Measurements from ENCODE around the gene CNGB1. TPM values are rescaled to one million over a fixed set of nuclear protein-coding genes. Genes with fewer than 3 reads are reported as not detected.

Gene CNGB1
- polyA plus RNA-seq, 1 experiment: not detected

DNA sequence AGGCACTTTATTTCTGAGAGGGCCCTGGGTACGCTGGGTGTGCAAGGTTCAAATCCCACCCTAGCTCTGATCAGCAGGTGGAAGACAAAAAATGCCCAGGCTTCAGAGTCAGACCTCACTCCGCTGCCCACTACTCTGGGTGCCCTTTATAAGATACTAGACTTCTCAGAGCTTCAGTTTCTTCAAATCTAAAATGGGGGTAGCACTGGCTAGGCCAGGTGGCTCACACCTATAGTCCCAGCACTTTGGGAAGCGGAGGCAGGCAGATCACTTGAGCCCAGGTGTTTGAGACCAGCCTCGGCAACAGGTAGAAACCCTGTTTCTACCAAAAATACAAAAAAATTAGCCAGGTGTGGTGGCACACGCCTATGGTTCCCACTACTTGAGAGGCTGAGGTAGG, 32.0 kb upstream of the CNGB1 start:
- CTCF ChIA-PET: interaction anchor here (5.3 to 6.5 kb wide), 2 partner anchors 97 to 103 kb away, joined by 57 to 63 read pairs; no protein-coding TSS in a partner anchor
- TF ChIP-seq CTCF (IDR thresholded peaks at IDR 0.05; ENCODE audit: insufficient read depth, low read depth, low read length): no peak
- Histone ChIP-seq H3K36me3 (ENCODE audit: control insufficient read depth, insufficient read depth, low read length) (peaks cover 2% of the 10 kb centered on the region), H3K4me3 (ENCODE audit: low read depth, low read length) (no peak overlapping the region), H3K27me3 (ENCODE audit: control insufficient read depth, insufficient read depth, low read length) (no peaks in the 10 kb centered on the region)
- DNase-seq (ENCODE audit: low read depth): no peak
- POLR2A ChIA-PET: no interaction called here

DNA sequence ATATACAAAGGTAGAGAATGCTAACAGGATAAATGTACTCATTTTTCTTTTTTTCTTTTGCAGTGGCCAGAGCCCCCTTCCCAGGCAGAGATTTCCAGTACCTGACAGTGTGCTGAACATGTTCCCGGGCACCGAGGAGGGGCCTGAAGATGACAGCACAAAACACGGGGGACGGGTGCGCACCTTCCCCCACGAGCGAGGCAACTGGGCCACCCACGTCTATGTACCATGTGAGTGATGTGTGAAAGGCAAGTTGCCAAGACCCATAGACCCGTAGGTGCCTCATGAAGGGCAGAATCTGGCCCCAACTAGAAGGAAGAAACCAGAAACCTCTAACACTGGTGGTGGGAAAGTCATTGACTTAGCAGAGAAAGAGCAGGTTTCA, 31.5 kb upstream of the CNGB1 start:
- CTCF ChIA-PET: interaction anchor here (0.6 to 6.5 kb wide), 5 partner anchors 97 to 279 kb away, joined by 4 to 63 read pairs (median 4); no protein-coding TSS in a partner anchor
- no peak for DNase-seq (ENCODE audit: low read depth)
- POLR2A ChIA-PET: no interaction called here
- no peak for TF ChIP-seq CTCF (IDR thresholded peaks at IDR 0.05; ENCODE audit: insufficient read depth, low read depth, low read length)
- Histone ChIP-seq H3K36me3 (ENCODE audit: control insufficient read depth, insufficient read depth, low read length) (peaks cover 8% of the 10 kb centered on the region), H3K4me3 (ENCODE audit: low read depth, low read length) (no peak overlapping the region), H3K27me3 (ENCODE audit: control insufficient read depth, insufficient read depth, low read length) (no peaks in the 10 kb centered on the region)

DNA sequence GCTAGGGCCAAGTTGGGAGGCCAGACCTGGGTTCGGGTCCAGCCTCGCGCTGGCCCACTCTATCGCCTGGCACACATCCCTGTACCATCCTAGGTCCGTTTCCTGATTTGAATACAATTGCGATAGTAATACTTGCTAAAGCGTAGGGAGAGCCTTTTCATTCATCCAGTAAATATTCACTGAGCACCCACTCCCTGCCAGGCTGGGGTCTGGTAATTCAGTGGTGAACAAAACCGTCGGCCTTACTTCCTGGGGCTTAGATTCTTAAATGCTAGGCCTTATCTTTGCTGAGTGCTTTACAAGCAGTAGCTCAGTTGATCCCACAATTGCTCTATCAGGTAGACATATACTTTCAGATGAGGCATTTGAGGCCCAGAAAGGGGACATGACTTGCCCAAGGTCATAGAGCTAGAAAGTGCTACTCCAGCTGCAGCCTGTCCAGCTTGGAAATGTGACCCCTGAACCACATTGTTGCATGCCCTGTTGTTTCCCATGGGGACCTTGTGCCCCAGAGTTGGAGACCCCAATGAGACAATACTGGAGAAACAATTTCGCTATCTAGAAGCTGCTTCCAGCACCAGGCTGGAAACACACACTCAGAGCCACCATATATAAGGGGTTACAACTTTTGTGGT, 31.0 kb upstream of the CNGB1 start:
- POLR2A ChIA-PET: no interaction called here
- CTCF ChIA-PET: interaction anchor here (0.6 to 6.5 kb wide), 11 partner anchors 8 to 686 kb away, joined by 3 to 63 read pairs (median 4); no protein-coding TSS in a partner anchor
- H3K36me3 ChIP-seq (ENCODE audit: control insufficient read depth, insufficient read depth, low read length): peaks cover 12% of the 10 kb centered on the region
- no peaks in the 10 kb centered on the region for H3K27me3 ChIP-seq (ENCODE audit: control insufficient read depth, insufficient read depth, low read length)
- no peak for TF ChIP-seq CTCF (IDR thresholded peaks at IDR 0.05; ENCODE audit: insufficient read depth, low read depth, low read length)
- peak overlapping the region; percentile 72 for H3K4me3 ChIP-seq (ENCODE audit: low read depth, low read length)
- DNase-seq (ENCODE audit: low read depth): no peak

GRCh38 chr16:58000706-58001676, 30.1 kb upstream of the CNGB1 start, which contains the start of gene USB1:
Gene USB1 (plus strand): TSS chr16:58001407. CDS start chr16:58001484, 77 bp downstream.
- TF ChIP-seq CTCF (IDR thresholded peaks at IDR 0.05; ENCODE audit: insufficient read depth, low read depth, low read length): peak; percentile 48
- Histone ChIP-seq H3K27me3 (ENCODE audit: control insufficient read depth, insufficient read depth, low read length) (no peaks in the 10 kb centered on the region), H3K4me3 (ENCODE audit: low read depth, low read length) (peak within 1 kb of the TSS; percentile 72), H3K36me3 (ENCODE audit: control insufficient read depth, insufficient read depth, low read length) (peaks cover 21% of the 10 kb centered on the region)
- ChIA-PET POLR2A (interaction anchor here (0.7 kb wide), 1 partner anchor 506 kb away, joined by 3 read pairs; no protein-coding TSS in a partner anchor), CTCF (interaction anchor here (0.6 to 6.5 kb wide), 14 partner anchors 11 to 429 kb away, joined by 3 to 63 read pairs (median 4); no protein-coding TSS in a partner anchor)
- DNase-seq (ENCODE audit: low read depth): no peak
